ENCODE results near the gene MUC12. TPM values are rescaled to one million over a fixed set of nuclear protein-coding genes. Genes with fewer than 3 reads are reported as not detected.

MUC12 gene
- total and polyA plus RNA-seq, 9 of the 15 experiments (the other 6 are each of a cell fraction or from before 2014, with no cell fraction given) = 0.23 to 1.2 (median 0.79) TPM; not detected in 1

GRCh38 chr7:101017064-101017777 is 47.9 kb downstream of the MUC12 start:
- in situ Hi-C loops (cut with MboI) (no loop called here), intact Hi-C loops (cut with micrococcal nuclease) (no loop called here)
- Histone ChIP-seq H4K20me1 (replicated peaks; ENCODE audit: control insufficient read depth, insufficient read depth, low read length) (no peaks in the 10 kb centered on the region), H3K4me1 (replicated peaks in 1 of 2; ENCODE audit: control insufficient read depth in 2 of 2, insufficient read depth in 2 of 2, low read length in 2 of 2) (peaks cover 6 to 19% of the 10 kb centered on the region in 2 experiments; a peak in 4 of 5 replicates), H3K9me3 (replicated peaks; ENCODE audit: control insufficient read depth, insufficient read depth, low read depth, low read length) (no peaks in the 10 kb centered on the region), H3K27me3 (ENCODE audit: control insufficient read depth in 2 of 2, insufficient read depth in 2 of 2, low read length in 2 of 2) (peaks cover 2 to 56% of the 10 kb centered on the region in 2 experiments; a peak in 4 of 5 replicates), H3K27ac (ENCODE audit: extremely low read depth, low read depth, low read length) (peak overlapping the region; percentile 73; the same call in 2 of the 3 replicates), H3K9ac (ENCODE audit: insufficient read depth in 1 of 2, low read depth in 2 of 2, low read length in 2 of 2) (peak overlapping the region; percentile 32 to 55; a peak in 3 of 4 replicates), H3K9me1 (ENCODE audit: control insufficient read depth, insufficient read depth, low read length) (no peaks in the 10 kb centered on the region), H3K4me2 (ENCODE audit: insufficient read depth, low read length) (peak overlapping the region; percentile 82), H3K36me3 (ENCODE audit: control insufficient read depth, insufficient read depth, low read length) (no peaks in the 10 kb centered on the region), H3K4me3 (peak overlapping the region; percentile 38), H3K79me2 (ENCODE audit: control insufficient read depth, insufficient read depth, low read length) (no peaks in the 10 kb centered on the region), H2AFZ (ENCODE audit: low read depth, low read length) (peak overlapping the region; percentile 94)
- peak; percentile 96 for ATAC-seq
- BruUV-seq (replicated peaks) = no TSS peak
- peak; percentile 96 for FAIRE-seq
- DNase-seq (ENCODE audit: extremely low read depth in 1 of 4, low spot score in 3 of 4) = peak; percentile 86 to 89 (median 88)
- ChIA-PET CTCF (ENCODE audit: low intra/inter-chr PET ratio) (no interaction called here), POLR2A (interaction anchor here (0.7 kb wide), 1 partner anchor 50 kb away, joined by 3 read pairs; no protein-coding TSS in a partner anchor)
- WGBS (ENCODE audit: insufficient coverage, low coverage, missing lambda C conversion rate) = 16% methylated on average over 27 of the region's 29 CpGs
- no peak for TF ChIP-seq ZNF354B (CRISPR knock-in tag; IDR thresholded peaks at IDR 0.05)
- TF ChIP-seq NONO (IDR thresholded peaks at IDR 0.05; ENCODE audit: low read depth in 2 of 2, low read length in 1 of 2) = no peak
- peak; percentile 74 for TF ChIP-seq PKNOX1 (IDR thresholded peaks at IDR 0.05)
- no peak for TF ChIP-seq DDX20 (tag; IDR thresholded peaks at IDR 0.05; ENCODE audit: low read depth)
- no peak for TF ChIP-seq CBX3 (IDR thresholded peaks at IDR 0.05; ENCODE audit: borderline replicate concordance in 1 of 2, low read length in 2 of 2)
- TF ChIP-seq NFE2 (IDR thresholded peaks at IDR 0.05; ENCODE audit: low read depth) = peak; percentile 88
- TF ChIP-seq NFRKB (IDR thresholded peaks at IDR 0.05; ENCODE audit: low read depth) = peak; percentile 40; the same call in 1 of the 2 replicates
- TF ChIP-seq ZNF232 (CRISPR knock-in tag; IDR thresholded peaks at IDR 0.05) = no peak
- TF ChIP-seq CTBP1 (IDR thresholded peaks at IDR 0.05; ENCODE audit: borderline replicate concordance) = peak; percentile 92
- no peak for TF ChIP-seq ZNF644 (tag; IDR thresholded peaks at IDR 0.05; ENCODE audit: low read depth)
- peak; percentile 34; the same call in 1 of the 2 replicates for TF ChIP-seq TOE1 (IDR thresholded peaks at IDR 0.05; ENCODE audit: borderline replicate concordance)
- TF ChIP-seq TOE1 (CRISPR knock-in tag; IDR thresholded peaks at IDR 0.05; ENCODE audit: borderline replicate concordance, low read depth) = no peak
- TF ChIP-seq ZNF785 (CRISPR knock-in tag; IDR thresholded peaks at IDR 0.05) = no peak
- TF ChIP-seq RERE (CRISPR knock-in tag; IDR thresholded peaks at IDR 0.05; ENCODE audit: borderline replicate concordance) = no peak
- TF ChIP-seq EP300 (IDR thresholded peaks at IDR 0.05; ENCODE audit: low read length) = peak; percentile 60

Measured in K562 (cell line).